GM19324 (cell line): ENCODE measurements around the gene SUSD6.

Experiments
- ATAC-seq: cut with Tn5 transposase; IDR thresholded peaks from one replicate; pipeline ENCODE4 v1.9.1; 2021; ENCODE audit warnings: mild to moderate bottlenecking, moderate library complexity; ENCODE audit not compliant: unreplicated experiment, low FRiP score

The SUSD6 gene

DNA sequence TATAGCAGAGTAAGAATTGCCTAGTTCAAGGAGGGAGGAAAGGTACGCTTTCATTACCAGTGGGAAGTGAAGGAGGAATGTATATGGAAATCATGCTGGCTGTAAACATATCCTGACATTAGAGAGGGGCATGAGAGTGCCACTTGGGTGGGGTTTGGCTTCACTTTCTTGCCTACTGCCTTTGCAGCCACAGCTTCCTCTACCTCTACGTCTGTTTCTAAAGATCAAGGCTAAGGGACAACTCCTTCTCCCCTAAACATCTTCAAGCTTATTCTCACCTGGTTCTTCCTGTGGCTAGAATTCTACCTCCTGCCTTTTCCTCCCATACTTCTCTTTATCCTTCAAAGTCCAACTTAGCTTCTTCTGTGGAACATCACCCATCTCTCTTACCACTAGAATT is 58.0 kb downstream of the SUSD6 start:
- ATAC-seq, result no peak

DNA sequence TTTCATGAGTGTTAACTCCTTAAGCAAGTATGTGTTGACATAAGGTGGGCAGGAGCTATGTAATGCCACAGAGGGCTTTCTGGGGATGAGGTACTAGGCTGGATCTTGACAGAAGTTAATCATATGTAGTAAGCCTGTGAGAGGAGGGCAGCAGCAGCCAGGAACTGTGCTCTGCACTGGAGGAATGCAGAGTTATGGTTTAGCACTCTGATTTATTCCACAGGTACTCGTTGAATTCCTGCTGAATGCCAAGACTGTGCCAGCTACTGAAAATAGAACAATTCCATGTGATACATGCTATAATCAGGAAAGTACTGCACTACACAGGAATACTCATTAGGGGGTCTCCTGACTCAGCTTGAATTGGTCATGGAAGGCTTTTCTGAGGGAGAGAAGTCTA is 58.7 kb downstream of the SUSD6 start:
- no peak for ATAC-seq

GRCh38 chr14:69671365-69672030 is 60.1 kb downstream of the SUSD6 start:
- no peak for ATAC-seq

GRCh38 chr14:69672356-69672755 is 61.0 kb downstream of the SUSD6 start:
- ATAC-seq, result no peak

DNA sequence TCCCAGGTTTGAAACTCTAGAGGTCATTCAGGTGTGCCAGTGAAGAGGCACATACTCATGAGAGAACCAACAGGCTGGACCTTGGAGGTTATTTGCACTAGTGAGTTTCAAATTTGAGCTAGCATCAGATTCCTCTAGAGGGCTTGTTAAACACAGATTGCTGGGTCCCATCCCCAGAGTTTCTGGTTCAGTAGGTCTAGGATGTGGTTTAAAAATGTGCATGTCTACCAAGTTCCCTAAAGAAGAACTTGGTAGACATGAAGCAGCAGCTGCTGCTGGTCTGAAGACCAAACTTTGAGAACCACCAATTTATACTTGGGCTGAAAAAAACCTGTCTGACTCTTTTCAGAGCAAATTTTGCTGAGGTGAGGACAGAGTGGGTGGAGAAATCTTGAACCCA is 61.7 kb downstream of the SUSD6 start:
- ATAC-seq, result peak; percentile 30

GRCh38 chr14:69673578-69674305 is 62.3 kb downstream of the SUSD6 start:
- ATAC-seq, result peak; percentile 29

DNA sequence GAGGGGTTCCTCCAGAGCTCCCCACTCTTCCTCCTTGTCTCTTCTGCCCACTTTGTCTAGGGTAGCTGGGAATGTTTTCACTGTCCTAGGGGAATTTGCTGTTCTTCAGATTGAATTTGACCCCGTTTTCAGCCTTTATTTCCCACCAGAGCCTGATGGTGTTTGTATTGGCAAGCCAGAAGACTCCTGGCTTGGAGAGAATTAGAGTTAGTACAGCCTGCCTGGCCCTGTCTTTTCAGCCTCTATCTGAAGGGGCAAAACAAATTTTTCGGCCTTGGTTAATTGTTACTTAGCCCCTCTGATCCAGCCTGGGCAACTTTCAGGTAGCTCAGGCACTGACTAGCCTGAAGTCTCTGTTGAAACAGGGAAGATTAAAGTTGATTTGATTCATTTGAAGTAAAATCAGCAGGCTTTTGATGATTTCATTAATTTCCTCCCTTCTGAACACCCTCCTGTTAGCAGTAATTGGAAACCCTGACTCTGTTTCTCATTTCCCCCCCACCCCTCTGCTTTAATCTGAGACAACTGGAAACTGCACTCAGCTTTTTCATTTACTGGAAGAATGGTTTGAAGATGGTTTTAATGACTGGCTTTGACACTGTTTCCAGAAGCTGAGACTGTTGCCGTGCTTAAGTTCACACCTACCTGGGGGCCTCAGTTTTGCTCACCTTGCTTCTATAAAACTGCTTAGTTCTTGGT is 63.3 kb downstream of the SUSD6 start:
- no peak for ATAC-seq

- no peak for ATAC-seq
Observed at GRCh38 chr14:69675245-69675583, 63.8 kb downstream of the SUSD6 start.

- peak; percentile 52 for ATAC-seq
Observed at GRCh38 chr14:69675877-69676416, 64.6 kb downstream of the SUSD6 start.

GRCh38 chr14:69676723-69677122 is 65.3 kb downstream of the SUSD6 start:
- ATAC-seq, result no peak

- ATAC-seq, result no peak
Observed at GRCh38 chr14:69680297-69680696, 68.9 kb downstream of the SUSD6 start.

DNA sequence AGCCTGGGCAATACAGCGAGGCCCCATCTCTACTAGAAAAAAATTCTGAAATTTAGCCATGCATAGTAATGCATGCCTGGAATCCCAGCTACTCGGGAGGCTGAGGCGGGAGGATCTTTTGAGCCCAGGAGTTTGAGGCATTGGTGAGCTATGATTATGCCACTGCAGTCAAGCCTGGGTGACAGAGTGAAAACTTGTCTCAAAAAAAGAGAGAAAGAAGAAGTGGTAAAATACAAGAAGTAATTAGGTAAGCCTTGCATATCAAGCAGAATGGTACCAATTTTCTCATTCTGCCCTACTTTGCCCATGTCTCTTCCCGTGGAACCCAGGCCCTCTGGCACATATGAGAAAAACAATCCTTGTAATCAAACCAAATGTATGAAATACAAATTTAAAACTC is 70.7 kb downstream of the SUSD6 start:
- no peak for ATAC-seq

DNA sequence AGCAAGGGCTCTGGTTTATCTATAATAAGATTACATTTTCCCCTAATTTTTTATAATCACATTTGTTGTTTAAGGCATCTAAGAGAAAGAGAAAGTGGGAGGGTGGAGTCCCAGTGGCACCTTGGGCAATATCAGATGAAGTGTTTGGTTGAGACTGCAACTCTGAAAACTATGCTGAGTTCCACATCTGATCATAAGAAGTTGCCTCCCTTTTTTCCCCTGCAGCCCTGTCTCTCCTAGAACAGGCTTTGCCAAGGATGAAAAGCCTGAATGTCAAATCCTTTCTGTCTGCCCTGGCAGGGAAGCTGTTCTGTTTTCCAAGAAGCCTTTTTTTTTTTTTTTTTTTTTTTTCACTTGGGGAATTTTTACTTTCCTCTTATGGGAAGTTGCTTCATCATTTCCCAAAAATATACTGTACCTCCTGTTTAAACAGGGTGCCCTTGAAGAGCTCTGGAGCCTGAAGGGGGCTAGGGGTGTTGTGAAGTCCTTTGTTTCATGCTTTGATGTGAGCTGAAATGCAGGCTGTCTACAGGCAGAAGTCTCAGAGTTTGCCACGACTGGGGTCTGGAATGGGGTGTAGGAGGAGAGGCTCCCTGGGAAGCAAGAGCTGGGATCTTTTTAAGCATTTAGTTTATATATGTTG is 71.3 kb downstream of the SUSD6 start:
- ATAC-seq, result no peak

- ATAC-seq, result no peak
Observed at GRCh38 chr14:69683971-69684370, 72.6 kb downstream of the SUSD6 start.

- no peak for ATAC-seq
Observed at GRCh38 chr14:69684461-69685217, 73.2 kb downstream of the SUSD6 start.

- ATAC-seq, result no peak
Observed at GRCh38 chr14:69685218-69685616, 73.8 kb downstream of the SUSD6 start.

DNA sequence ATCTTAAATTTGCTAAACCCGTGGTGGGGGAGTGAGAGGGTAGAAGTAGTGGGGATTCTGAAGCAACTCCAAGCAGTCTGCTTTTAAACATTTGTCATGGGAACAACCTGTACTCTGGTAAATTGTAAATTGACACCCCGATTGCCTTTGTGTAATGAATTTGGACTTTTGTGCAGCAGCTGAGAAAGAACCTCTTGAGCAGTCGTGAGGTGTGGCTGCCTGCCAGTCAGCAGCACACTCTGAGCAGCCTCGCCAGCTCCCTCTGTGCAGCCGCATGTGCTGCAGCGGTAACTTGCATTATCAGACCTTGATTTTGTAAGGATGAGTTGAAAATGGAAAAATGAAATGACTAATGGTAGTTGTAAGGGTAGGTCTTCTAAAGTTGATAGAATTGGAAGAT is 74.3 kb downstream of the SUSD6 start:
- ATAC-seq, result no peak

GRCh38 chr14:69687606-69688298 is 76.4 kb downstream of the SUSD6 start:
- ATAC-seq, result no peak

DNA sequence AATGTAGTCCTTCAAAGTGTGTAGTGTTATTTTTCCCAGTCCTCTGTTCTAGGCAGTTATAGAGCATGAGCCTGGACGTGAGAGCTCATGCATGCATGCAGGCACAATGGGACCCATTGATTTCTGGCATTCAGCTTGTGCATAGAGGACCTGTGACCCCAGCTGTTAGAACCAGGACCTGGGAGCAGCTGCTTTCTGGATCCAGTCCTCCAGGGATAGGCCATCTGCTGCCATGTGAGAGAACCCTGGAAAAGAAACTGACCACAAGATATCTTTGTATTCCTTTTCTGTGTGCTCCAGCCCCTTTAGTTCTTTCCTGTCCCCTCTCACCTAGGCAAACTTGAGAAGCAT is 76.9 kb downstream of the SUSD6 start:
- no peak for ATAC-seq

GRCh38 chr14:69690042-69690441 is 78.6 kb downstream of the SUSD6 start:
- ATAC-seq, result no peak
